Tibial artery (tissue), 4 donors: ENCODE results near the gene RPRML.

Experiments used
- DNase-seq, 2 donors: peaks; one replicate each; pipeline ENCODE4 v3.0.0-alpha.2; 2019
- H3K27ac ChIP-seq, 2 donors: fragments of 200-600 bp; sonication (generic) in 1 of 2; 1 replicate in 1 of 2; 2 replicates in 1 of 2; pipeline ENCODE4 v1.5.1; 2018 to 2019; ENCODE audit warnings: mild to moderate bottlenecking in 1 of 2
- H3K27me3 ChIP-seq, 2 donors: fragments of 200-600 bp; sonication (generic) in 1 of 2; one replicate each; pipeline versions ENCODE4 v1.5.1 to v1.6.0; 2016 to 2019
- H3K36me3 ChIP-seq, 3 donors: fragments of 200-600 bp; sonication (generic) in 2 of 3; one replicate each; pipeline ENCODE4 v1.5.1; 2016 to 2019; ENCODE audit warnings: mild to moderate bottlenecking in 2 of 3
- H3K4me1 ChIP-seq, 4 donors: fragments of 200-600 bp; sonication (generic) in 2 of 4; 1 replicate in 3 of 4; 2 replicates in 1 of 4; pipeline ENCODE4 v1.5.1; 2016 to 2019
- H3K4me3 ChIP-seq, 2 donors: fragments of 200-600 bp; sonication (generic) in 1 of 2; 1 replicate in 1 of 2; 2 replicates in 1 of 2; pipeline ENCODE4 v1.5.1; 2018 to 2019; ENCODE audit warnings: mild to moderate bottlenecking in 2 of 2
- H3K9me3 ChIP-seq, 3 donors: fragments of 200-600 bp; sonication (generic) in 1 of 3; one replicate each; pipeline ENCODE4 v1.5.1; 2016 to 2019
- intact Hi-C: fragments of 100-400 bp; cut with DNase I; formaldehyde crosslinking; loops from one replicate; pipeline ENCODE4 v1.15.0; 2023; ENCODE audit warnings: low total_unique reads
- TF ChIP-seq, protein P1 (sequence below), 2 experiments: fragments of 200-600 bp in 1 of 2; fragments of 450-650 bp in 1 of 2; IDR thresholded peaks; one replicate each; pipeline ENCODE4 v1.5.1; 2017 to 2019; ENCODE audit warnings: antibody characterized with exemption in 2 of 2, mild to moderate bottlenecking in 1 of 2, moderate library complexity in 1 of 2

The RPRML gene

DNA sequence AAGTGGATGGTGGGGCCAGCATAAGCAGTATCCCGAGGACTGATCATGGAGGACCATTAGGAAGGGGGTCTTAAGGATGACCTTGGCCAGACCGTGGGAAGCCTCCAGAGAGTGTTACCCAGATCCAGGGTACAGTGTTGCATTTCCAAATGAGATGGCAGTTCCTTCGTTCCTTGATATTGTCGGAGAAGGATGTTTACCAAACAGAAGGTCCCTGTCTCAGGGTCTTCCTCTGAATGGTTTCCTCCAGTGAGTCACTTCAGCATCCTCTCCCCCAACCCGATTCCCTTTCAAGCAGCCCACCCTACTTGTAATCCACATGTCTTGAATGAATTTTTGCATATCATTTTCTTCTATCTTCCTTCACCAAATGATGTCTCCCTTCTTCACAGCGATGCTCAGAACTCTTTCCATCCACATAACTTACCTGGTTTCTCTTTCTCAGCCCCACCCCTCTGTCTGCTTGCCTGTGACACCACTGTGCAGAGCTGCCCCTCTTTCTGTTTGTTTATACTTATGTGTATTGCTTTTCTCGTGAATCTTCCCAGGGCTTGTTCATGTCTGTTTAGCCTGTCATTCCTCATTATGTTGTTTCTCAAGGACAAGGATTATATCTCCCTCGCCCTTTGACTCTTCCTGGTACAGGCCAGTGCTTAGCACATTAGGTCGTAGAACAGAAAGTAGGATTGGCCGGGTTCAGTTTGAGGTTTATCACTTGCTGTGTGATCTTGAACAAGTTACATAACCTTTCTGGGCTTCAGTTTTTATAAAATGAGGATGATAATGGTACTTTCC is 50.4 kb downstream of the RPRML start:
- no peak overlapping the region for H3K4me3 ChIP-seq
- no peak overlapping the region for H3K27ac ChIP-seq
- H3K9me3 ChIP-seq: no peaks in the 10 kb centered on the region
- H3K36me3 ChIP-seq: peaks cover 29 to 46% (median 36%) of the 10 kb centered on the region in 3 donors
- no peak for DNase-seq
- no peaks in the 10 kb centered on the region for H3K27me3 ChIP-seq
- H3K4me1 ChIP-seq: peaks cover 0 to 44% (median 26%) of the 10 kb centered on the region in 4 donors
- TF ChIP-seq, protein P1, sequence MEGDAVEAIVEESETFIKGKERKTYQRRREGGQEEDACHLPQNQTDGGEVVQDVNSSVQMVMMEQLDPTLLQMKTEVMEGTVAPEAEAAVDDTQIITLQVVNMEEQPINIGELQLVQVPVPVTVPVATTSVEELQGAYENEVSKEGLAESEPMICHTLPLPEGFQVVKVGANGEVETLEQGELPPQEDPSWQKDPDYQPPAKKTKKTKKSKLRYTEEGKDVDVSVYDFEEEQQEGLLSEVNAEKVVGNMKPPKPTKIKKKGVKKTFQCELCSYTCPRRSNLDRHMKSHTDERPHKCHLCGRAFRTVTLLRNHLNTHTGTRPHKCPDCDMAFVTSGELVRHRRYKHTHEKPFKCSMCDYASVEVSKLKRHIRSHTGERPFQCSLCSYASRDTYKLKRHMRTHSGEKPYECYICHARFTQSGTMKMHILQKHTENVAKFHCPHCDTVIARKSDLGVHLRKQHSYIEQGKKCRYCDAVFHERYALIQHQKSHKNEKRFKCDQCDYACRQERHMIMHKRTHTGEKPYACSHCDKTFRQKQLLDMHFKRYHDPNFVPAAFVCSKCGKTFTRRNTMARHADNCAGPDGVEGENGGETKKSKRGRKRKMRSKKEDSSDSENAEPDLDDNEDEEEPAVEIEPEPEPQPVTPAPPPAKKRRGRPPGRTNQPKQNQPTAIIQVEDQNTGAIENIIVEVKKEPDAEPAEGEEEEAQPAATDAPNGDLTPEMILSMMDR (IDR thresholded peaks at IDR 0.05): no peak
- intact Hi-C loops: no loop called here
